Activated CD8-positive, alpha-beta memory T cell treated with anti-CD3 and anti-CD28 coated beads for 4 hours (primary cell): Measurements from ENCODE around the gene GLRA1.
"Not testable (repeated sequence)": the region's sequence is repeated elsewhere in the genome, so short reads cannot be mapped to it uniquely, and the experiment has no call there.

Experiments
- DNase-seq, 2 donors: peaks; one replicate each; pipeline ENCODE4 v3.0.0-alpha.2; 2020; ENCODE audit warnings: low read depth in 2 of 2

Gene GLRA1

GRCh38 chr5:151819830-151820229 lies 104.8 kb downstream of the GLRA1 start:
- no peak for DNase-seq

GRCh38 chr5:151815051-151815450 lies 109.6 kb downstream of the GLRA1 start:
- no peak for DNase-seq

GRCh38 chr5:151812757-151813309 lies 111.8 kb downstream of the GLRA1 start:
- DNase-seq: no peak

GRCh38 chr5:151811593-151812321 lies 112.9 kb downstream of the GLRA1 start:
- DNase-seq: no peak

GRCh38 chr5:151810897-151811296 lies 113.8 kb downstream of the GLRA1 start:
- DNase-seq: no peak

- DNase-seq: no peak
Observed at GRCh38 chr5:151810449-151810848, 114.2 kb downstream of the GLRA1 start.

GRCh38 chr5:151808451-151809169 lies 116.0 kb downstream of the GLRA1 start:
- no peak for DNase-seq

- no peak for DNase-seq
Observed at GRCh38 chr5:151805414-151806223, 119.0 kb downstream of the GLRA1 start.

GRCh38 chr5:151800532-151800931 lies 124.1 kb downstream of the GLRA1 start:
- no peak for DNase-seq

GRCh38 chr5:151799407-151799806 lies 125.2 kb downstream of the GLRA1 start:
- DNase-seq: no peak

GRCh38 chr5:151798674-151799073 lies 126.0 kb downstream of the GLRA1 start:
- DNase-seq: no peak

- no peak for DNase-seq
Observed at GRCh38 chr5:151795426-151795825, 129.2 kb downstream of the GLRA1 start.

- no peak for DNase-seq
Observed at GRCh38 chr5:151793358-151793757, 131.3 kb downstream of the GLRA1 start.

- no peak for DNase-seq
Observed at GRCh38 chr5:151787817-151788216, 136.8 kb downstream of the GLRA1 start.

GRCh38 chr5:151786468-151786867 lies 138.2 kb downstream of the GLRA1 start:
- no peak for DNase-seq

- DNase-seq: no peak
Observed at GRCh38 chr5:151784141-151784540, 140.5 kb downstream of the GLRA1 start.

GRCh38 chr5:151783664-151784063 lies 141.0 kb downstream of the GLRA1 start:
- not testable (repeated sequence) for DNase-seq

GRCh38 chr5:151781201-151781600 lies 143.4 kb downstream of the GLRA1 start:
- no peak for DNase-seq

- no peak for DNase-seq
Observed at GRCh38 chr5:151780348-151780747, 144.3 kb downstream of the GLRA1 start.

- DNase-seq: no peak
Observed at GRCh38 chr5:151779531-151780125, 145.0 kb downstream of the GLRA1 start.

GRCh38 chr5:151775025-151775606 lies 149.5 kb downstream of the GLRA1 start:
- DNase-seq: no peak
